ENCODE data around the gene ARL6IP6.

DNA sequence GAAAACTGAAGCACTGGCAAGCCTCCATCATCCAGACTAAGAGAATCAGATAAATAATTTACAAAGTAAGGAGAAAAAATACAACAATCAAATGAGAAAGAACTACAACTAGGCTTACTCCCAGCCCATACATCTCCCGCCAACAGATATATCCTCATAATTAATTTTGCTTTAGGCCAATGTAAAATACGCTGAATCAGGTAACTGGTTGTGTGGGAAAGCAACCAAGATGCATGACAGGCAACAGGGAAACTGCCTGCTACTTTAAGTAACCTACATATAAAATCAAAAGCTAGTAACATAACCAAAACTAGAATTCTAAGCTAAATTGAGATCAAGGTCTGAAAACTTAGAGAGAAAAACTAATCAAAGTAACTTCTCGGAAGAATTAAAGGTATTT is 22.7 kb upstream of the ARL6IP6 start:
- TF ChIP-seq, protein P1, sequence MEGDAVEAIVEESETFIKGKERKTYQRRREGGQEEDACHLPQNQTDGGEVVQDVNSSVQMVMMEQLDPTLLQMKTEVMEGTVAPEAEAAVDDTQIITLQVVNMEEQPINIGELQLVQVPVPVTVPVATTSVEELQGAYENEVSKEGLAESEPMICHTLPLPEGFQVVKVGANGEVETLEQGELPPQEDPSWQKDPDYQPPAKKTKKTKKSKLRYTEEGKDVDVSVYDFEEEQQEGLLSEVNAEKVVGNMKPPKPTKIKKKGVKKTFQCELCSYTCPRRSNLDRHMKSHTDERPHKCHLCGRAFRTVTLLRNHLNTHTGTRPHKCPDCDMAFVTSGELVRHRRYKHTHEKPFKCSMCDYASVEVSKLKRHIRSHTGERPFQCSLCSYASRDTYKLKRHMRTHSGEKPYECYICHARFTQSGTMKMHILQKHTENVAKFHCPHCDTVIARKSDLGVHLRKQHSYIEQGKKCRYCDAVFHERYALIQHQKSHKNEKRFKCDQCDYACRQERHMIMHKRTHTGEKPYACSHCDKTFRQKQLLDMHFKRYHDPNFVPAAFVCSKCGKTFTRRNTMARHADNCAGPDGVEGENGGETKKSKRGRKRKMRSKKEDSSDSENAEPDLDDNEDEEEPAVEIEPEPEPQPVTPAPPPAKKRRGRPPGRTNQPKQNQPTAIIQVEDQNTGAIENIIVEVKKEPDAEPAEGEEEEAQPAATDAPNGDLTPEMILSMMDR (tag by site-specific recombination; IDR thresholded peaks at IDR 0.05): no peak
- TF ChIP-seq ZBTB17 (tag by site-specific recombination; IDR thresholded peaks at IDR 0.05) (no peak), YY2 (tag by site-specific recombination; IDR thresholded peaks at IDR 0.05) (no peak)
